ENCODE measurements around the gene KIAA1217. TPM values are rescaled to one million over a fixed set of nuclear protein-coding genes. Genes with fewer than 3 reads are reported as not detected.

KIAA1217 gene
- total RNA-seq, 3 donors from 2014 or later (not counting 1 experiment from before 2014, with no cell fraction given): not detected

DNA sequence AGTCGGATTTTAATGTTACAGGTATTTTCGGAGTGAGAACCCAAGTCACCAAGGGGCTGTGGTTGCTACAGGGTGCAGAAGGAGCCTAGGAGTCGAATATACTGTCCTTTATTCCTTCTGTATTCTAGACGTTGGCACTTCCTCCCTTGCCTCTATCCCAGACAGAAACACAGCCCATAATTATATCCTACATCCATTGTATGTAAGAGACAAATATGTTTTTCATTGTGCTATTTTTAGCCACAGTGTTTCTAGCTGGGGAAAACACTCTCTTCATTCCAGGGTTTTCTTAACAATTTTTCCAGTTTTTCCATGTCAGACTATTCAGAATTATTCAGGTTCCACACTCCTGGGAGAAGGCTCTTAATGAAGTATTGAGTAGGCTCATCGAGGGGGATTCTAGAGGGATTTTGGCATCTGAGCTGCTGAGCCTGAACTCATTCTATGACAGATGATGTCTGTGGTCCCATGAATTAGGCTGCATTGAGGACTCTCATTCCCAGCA, 32.6 kb downstream of the KIAA1217 start:
- Histone ChIP-seq H3K4me1 (ENCODE audit: control insufficient read depth, insufficient read depth, low read length) (no peaks in the 10 kb centered on the region), H3K27me3 (ENCODE audit: control insufficient read depth, insufficient read depth, low read length) (no peaks in the 10 kb centered on the region), H3K36me3 (ENCODE audit: control insufficient read depth, insufficient read depth, low read length) (no peaks in the 10 kb centered on the region), H3K27ac (ENCODE audit: low read length) (no peak overlapping the region), H3K9me3 (ENCODE audit: control insufficient read depth, insufficient read depth, low read length) (no peaks in the 10 kb centered on the region), H3K4me3 (ENCODE audit: low read length) (no peak overlapping the region)
- intact Hi-C loops (cut with micrococcal nuclease): no loop called here
- H3K27me3 Mint-ChIP-seq (ENCODE audit: low read depth in 2 of 2): peaks cover 5% of the 10 kb centered on the region in 2 donors
- H3K4me3 Mint-ChIP-seq: no peak overlapping the region
- DNase-seq: no peak
- H3K9me3 Mint-ChIP-seq: peaks cover 0 to 2% of the 10 kb centered on the region in 2 donors
- no peak for ATAC-seq
- H3K27ac Mint-ChIP-seq: no peak overlapping the region
- no peaks in the 10 kb centered on the region for H3K36me3 Mint-ChIP-seq
- no peaks in the 10 kb centered on the region for H3K4me1 Mint-ChIP-seq
- TF ChIP-seq, protein P1, sequence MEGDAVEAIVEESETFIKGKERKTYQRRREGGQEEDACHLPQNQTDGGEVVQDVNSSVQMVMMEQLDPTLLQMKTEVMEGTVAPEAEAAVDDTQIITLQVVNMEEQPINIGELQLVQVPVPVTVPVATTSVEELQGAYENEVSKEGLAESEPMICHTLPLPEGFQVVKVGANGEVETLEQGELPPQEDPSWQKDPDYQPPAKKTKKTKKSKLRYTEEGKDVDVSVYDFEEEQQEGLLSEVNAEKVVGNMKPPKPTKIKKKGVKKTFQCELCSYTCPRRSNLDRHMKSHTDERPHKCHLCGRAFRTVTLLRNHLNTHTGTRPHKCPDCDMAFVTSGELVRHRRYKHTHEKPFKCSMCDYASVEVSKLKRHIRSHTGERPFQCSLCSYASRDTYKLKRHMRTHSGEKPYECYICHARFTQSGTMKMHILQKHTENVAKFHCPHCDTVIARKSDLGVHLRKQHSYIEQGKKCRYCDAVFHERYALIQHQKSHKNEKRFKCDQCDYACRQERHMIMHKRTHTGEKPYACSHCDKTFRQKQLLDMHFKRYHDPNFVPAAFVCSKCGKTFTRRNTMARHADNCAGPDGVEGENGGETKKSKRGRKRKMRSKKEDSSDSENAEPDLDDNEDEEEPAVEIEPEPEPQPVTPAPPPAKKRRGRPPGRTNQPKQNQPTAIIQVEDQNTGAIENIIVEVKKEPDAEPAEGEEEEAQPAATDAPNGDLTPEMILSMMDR (IDR thresholded peaks at IDR 0.05): no peak
- WGBS (ENCODE audit: insufficient coverage): 74% methylated on average over 5 of the region's 5 CpGs

DNA sequence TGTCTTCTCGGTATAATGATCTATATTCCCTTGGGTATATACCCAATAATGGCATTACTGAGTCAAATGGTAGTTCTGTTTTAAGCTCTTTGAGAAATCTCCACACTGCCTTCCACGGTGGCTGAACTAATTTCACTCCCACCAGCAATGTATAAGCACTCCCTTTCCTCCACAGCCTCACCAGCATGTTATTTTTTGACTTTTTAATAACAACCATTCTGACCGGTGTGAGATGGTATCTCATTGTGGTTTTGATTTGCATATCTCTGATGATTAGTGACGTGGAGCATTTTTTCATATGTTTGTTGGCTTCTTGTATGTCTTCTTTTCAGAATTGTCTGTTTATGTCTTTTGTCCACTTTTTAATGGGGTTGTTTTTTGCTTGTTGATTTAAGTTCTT, 33.6 kb downstream of the KIAA1217 start:
- no peak overlapping the region for H3K27ac ChIP-seq (ENCODE audit: low read length)
- no peaks in the 10 kb centered on the region for H3K4me1 Mint-ChIP-seq
- intact Hi-C loops (cut with micrococcal nuclease): no loop called here
- peaks cover 3 to 5% of the 10 kb centered on the region in 2 donors for H3K27me3 Mint-ChIP-seq (ENCODE audit: low read depth in 2 of 2)
- DNase-seq: no peak
- H3K9me3 ChIP-seq (ENCODE audit: control insufficient read depth, insufficient read depth, low read length): no peaks in the 10 kb centered on the region
- no peaks in the 10 kb centered on the region for H3K4me1 ChIP-seq (ENCODE audit: control insufficient read depth, insufficient read depth, low read length)
- ATAC-seq: no peak
- no peaks in the 10 kb centered on the region for H3K36me3 Mint-ChIP-seq
- no peak overlapping the region for H3K27ac Mint-ChIP-seq
- H3K27me3 ChIP-seq (ENCODE audit: control insufficient read depth, insufficient read depth, low read length): no peaks in the 10 kb centered on the region
- TF ChIP-seq, protein P1 (IDR thresholded peaks at IDR 0.05): no peak
- H3K36me3 ChIP-seq (ENCODE audit: control insufficient read depth, insufficient read depth, low read length): no peaks in the 10 kb centered on the region
- H3K4me3 Mint-ChIP-seq: no peak overlapping the region
- H3K9me3 Mint-ChIP-seq: no peaks in the 10 kb centered on the region
- WGBS (ENCODE audit: insufficient coverage): 73% methylated on average over 4 of the region's 4 CpGs
- H3K4me3 ChIP-seq (ENCODE audit: low read length): no peak overlapping the region

DNA sequence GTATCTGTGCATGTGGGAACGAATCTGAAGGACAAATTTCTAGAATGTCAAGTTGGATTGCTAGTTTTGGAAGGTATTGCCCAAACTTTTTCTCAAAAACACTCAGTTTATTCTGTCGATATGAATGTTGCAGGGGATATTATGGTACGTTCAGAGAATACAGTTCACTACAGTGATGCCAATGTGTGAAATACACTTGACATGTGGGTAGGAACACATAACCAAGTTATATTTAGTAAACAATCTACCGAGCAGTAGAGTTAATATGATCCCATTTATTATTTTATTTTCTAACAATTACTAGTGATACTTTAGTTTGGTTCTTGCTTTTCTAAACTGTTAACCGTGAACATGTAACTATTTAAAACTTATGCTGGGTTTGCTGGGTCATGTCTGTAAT, 37.4 kb downstream of the KIAA1217 start:
- Mint-ChIP-seq H3K27ac (no peak overlapping the region), H3K4me1 (no peaks in the 10 kb centered on the region), H3K36me3 (no peaks in the 10 kb centered on the region), H3K4me3 (no peak overlapping the region), H3K27me3 (ENCODE audit: low read depth in 2 of 2) (no peaks in the 10 kb centered on the region), H3K9me3 (no peaks in the 10 kb centered on the region)
- 63% methylated on average over 2 of the region's 5 CpGs for WGBS (ENCODE audit: insufficient coverage)
- Histone ChIP-seq H3K9me3 (ENCODE audit: control insufficient read depth, insufficient read depth, low read length) (no peaks in the 10 kb centered on the region), H3K27me3 (ENCODE audit: control insufficient read depth, insufficient read depth, low read length) (no peaks in the 10 kb centered on the region), H3K4me1 (ENCODE audit: control insufficient read depth, insufficient read depth, low read length) (no peaks in the 10 kb centered on the region), H3K4me3 (ENCODE audit: low read length) (no peak overlapping the region), H3K36me3 (ENCODE audit: control insufficient read depth, insufficient read depth, low read length) (no peaks in the 10 kb centered on the region), H3K27ac (ENCODE audit: low read length) (no peak overlapping the region)
- intact Hi-C loops (cut with micrococcal nuclease): no loop called here
- ATAC-seq (no peak), DNase-seq (no peak)
- TF ChIP-seq, protein P1 (IDR thresholded peaks at IDR 0.05): no peak

DNA sequence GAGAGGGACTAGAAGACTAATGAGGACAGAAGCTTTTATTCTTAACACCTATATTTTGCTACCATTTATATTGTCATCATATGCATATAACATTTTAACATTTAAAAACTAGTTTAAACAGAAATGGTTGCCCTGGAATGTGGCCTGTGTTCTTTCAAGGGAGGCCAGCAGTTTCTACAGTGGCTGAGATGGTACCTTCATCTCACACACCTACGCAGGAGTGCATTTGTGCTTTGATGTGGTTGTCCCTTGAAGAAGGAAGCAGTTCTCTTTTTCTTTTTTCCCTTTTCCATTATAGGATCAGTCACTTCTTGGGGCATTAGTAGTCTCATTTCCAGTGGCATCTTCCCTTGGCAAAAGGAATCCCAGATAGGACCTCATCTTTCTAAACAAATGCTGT, 38.9 kb downstream of the KIAA1217 start:
- Mint-ChIP-seq H3K27me3 (ENCODE audit: low read depth in 2 of 2) (no peaks in the 10 kb centered on the region), H3K4me3 (no peak overlapping the region), H3K27ac (no peak overlapping the region), H3K9me3 (no peaks in the 10 kb centered on the region), H3K4me1 (no peaks in the 10 kb centered on the region), H3K36me3 (no peaks in the 10 kb centered on the region)
- Histone ChIP-seq H3K36me3 (ENCODE audit: control insufficient read depth, insufficient read depth, low read length) (no peaks in the 10 kb centered on the region), H3K4me3 (ENCODE audit: low read length) (no peak overlapping the region), H3K4me1 (ENCODE audit: control insufficient read depth, insufficient read depth, low read length) (no peaks in the 10 kb centered on the region), H3K27me3 (ENCODE audit: control insufficient read depth, insufficient read depth, low read length) (no peaks in the 10 kb centered on the region), H3K9me3 (ENCODE audit: control insufficient read depth, insufficient read depth, low read length) (no peaks in the 10 kb centered on the region), H3K27ac (ENCODE audit: low read length) (no peak overlapping the region)
- TF ChIP-seq, protein P1 (IDR thresholded peaks at IDR 0.05): no peak
- WGBS (ENCODE audit: insufficient coverage): 22% methylated on average over 1 of the region's 1 CpG
- ATAC-seq (no peak), DNase-seq (no peak)
- intact Hi-C loops (cut with micrococcal nuclease): no loop called here
